NCI-H1048 (cell line): ENCODE data around the gene RPS6KA2.

Experiments
- DNase-seq: peaks from one replicate; lab custom pipeline; 2025; lab: John Stamatoyannopoulos, UW

RPS6KA2 gene

DNA sequence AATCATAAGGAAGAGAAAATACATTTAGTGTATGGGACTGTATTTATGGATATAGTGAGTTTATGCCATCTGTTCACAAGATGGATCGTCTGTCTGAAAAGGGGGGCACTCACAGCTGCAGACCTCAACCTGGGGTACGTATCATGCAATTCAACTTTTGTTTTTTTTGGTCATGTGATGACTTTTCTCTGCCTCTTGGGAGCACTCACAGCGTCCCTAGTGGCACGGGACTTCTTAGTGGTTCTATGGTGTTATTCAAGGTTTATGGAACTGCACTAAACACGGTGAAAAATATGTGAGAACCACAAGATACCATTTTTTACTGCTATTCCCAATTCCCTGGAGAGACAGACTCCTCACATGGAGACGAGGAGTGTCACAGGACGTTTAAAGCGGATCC lies 183.9 kb downstream of the RPS6KA2 start:
- DNase-seq = no peak

DNA sequence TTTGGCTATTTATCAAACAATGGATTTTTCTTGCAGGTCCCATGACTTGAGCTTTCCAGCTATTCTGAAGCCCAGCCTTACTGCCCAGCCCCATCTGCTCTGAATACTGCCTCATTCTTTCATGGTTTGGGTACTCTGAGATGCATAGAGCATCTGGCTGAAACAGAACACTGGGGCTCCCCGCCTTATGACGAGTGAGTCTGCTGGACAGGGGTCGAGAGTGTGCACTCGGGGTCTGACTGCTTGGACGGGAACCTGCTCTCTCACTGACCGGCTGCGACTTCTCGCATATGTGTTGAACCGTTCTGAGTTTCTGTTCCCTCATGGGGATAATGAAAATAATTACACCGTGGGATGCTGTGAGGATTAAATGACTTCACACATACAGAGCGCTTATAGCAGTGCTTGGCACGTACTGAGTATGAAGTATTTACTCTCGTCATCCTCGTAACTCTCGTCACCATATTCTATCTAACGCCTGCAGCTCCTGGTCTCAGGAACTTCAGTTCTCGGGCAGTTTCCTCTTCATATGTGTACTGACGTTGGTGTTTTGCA lies 184.8 kb downstream of the RPS6KA2 start:
- DNase-seq = no peak

DNA sequence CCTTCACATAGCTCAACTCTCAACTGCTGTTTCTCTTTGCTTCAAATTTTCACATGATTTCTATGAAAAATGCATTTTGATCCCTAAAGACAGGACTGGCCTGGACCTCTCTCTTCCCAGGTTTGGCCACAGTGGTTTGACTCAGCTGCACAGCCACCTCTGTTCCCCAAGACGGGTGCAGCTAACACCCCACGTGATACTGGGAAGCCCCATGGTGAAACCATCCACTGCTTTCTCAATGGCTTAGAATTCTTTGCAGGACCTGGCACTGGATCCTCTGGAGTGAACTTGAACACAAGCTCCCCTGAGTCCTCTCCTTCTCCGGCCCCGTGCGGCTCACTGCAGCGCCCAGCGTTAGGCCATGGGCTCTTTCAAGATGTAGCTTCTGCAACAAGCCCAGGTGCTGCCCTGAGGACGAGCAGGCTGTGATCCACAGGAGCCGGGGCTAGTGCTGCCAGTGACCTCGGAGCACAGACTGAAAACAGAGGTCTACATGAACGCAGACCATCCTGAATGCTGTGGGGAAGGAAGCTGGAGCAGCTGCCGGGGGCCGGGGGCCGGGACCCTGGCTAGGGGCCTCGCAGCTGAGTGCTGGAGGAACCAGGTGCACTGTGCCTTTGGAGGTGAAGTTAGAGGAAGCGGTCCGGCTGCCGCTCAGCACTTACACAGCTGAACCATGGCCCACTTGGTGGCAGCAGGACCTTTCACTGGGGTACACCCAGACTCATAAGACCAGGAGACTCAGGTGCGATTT lies 185.5 kb downstream of the RPS6KA2 start:
- no peak for DNase-seq

DNA sequence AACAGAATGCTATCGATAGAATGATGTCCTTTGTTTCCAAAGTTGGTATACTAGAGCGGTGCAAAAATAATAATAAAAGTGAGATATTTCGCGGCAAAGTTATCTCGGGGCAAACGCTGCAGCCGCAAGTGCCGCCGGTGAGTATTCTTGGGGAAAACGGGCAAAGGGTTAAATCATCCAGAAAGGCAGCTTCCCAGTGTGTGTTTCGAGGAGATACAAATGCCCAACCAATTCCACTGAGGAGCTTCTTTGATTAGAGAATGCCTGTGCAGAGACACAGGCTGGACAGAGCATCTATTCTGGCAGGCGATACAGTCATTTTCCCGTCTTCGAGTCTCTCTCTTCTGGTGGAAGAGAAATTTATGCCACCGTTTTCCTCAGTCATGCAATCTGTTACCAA lies 186.3 kb downstream of the RPS6KA2 start:
- DNase-seq = no peak

DNA sequence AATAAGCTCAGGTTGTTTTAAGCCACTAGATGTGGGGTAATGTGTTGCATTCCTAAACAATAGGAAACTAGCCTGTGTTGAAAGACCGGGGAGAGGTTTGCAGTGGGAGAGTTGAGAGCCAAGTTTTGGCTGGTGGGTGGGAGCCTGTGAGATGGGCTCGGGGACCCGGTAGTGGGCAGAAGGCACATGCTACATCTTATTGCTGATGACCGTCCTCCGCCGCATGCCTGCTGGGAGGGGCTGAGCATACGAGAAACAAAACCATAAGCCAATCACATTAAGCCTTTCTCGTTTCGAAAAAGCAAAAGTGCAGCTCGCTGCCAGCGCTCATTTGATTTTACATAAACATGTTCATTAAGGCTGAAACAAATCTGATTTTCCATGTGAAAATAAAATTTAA lies 186.9 kb downstream of the RPS6KA2 start:
- DNase-seq = no peak

DNA sequence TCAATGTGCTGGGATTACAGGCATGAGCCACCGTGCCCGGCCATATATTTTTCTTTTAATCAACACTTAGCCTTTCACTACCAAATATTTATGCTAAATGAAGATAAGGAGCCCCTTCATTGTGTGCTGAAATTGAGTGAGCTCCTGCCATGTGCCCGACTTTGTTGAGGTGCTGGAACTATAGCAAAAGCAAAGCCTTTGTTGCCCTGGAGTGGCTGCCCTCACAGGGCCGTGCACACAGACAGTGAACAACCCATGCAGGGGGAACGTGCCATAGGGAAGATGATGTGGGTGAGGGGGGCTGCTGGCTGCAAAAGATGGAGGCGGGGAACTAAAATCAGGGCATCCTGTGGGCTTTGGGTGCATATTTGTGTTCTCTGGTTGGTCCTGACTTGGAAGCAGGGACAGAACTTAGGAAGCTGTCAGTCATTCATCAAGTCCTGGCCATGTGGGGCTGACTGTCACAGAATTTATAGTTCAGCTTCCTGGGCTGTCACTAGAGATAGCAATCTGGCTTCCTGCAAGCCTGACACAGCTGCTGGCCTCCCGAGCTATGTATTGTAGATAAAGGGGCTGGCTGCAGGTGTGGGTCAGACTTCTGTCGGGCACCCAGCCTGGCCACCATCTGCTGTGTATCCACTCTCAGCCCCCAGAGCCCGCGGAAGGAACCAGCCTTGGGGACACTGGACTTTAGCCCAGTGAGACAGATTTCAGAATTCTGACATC lies 187.5 kb downstream of the RPS6KA2 start:
- DNase-seq = no peak

DNA sequence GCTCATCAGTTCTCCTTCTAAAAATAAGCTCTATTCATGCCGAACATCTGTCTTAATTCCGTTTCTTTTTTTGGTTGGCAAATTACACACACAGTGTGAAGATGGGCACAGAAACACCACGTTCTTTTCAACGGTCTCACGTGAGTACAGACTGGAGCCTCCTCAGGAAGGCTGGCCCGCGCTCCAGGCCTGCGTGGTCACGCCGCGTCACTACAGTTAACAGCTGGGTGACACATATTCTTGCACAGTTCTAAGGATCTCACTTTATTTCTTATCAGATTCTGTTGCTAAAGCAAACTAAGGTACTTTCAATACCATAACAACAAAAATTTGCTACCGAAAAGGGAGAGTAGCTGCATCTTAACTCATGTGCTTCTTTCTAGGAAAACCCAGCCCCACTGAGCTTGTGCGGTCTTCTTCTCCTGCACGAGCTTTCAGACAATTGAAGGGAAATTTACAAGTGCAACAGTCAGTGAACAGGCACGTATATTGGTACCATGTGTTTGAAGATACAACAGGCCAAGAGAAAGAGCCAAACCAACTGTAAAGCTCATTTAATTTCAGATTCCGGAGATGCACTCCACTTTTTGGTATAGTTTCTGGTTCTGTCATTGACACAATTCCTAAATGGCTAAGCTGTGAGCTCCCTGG lies 188.7 kb downstream of the RPS6KA2 start:
- DNase-seq = no peak

DNA sequence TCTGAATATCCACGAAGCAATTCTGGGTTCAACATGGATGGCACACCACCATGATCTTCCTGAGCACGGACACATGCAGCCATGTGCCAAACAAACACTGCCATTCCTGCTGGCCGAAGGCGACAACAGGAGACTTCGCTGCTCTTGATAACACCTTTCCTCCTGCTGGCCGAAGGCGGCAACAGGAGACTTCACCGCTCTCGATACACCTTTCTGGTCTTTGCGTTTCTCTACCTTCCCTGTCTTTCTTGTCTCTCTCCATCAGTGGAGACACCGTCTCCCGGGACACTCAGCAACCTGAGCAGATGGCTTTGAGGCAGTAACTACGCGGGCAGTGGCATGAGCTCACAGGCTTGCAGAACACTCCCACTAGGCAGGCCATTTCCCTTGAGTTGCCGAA lies 189.4 kb downstream of the RPS6KA2 start:
- DNase-seq = no peak

DNA sequence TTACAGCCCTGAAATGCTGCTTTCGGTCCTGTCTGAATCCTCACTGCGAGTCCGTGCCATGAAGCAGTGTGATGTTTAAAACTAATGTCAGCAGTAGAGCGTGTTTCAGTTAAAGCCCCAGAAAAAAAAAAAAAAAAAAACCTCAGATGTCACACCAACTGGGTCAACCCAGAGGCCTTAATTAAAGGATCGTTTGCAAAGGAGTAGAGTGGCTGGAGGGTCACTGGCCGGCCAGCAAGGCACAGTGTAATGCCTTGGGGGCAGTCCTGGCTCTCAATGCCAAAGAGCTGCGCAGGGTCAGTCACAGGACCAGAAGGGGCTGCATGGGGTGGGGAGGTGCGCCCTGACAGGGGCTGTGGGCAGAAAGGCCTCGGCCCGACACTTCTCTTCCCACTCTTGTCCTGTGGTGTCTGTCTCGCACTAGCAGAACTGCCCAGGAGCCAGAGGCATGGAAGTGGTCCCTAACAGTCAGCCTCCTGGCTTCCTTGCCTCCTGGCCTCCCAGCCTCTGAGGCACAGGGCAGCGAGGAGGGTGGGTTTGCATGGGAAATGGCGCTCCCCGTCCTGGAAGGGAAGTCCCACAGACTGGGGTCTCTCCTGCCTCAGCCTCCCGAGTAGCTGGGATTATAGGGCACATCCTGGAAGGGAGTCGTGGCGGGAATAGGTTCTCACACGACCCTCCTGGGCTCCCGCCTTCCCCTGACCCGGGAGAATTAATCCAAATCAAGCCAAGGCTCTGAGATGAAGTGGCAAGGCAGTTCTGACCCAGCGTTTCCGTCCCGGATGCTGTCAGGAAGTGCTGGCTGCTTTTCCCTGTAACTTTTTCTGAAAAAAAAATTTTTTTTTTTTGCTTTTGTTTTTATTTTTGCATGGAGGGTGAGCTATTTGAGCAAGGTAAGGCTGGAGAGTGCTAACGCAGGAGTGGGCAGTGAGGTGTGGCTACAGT lies 190.6 kb downstream of the RPS6KA2 start:
- no peak for DNase-seq

DNA sequence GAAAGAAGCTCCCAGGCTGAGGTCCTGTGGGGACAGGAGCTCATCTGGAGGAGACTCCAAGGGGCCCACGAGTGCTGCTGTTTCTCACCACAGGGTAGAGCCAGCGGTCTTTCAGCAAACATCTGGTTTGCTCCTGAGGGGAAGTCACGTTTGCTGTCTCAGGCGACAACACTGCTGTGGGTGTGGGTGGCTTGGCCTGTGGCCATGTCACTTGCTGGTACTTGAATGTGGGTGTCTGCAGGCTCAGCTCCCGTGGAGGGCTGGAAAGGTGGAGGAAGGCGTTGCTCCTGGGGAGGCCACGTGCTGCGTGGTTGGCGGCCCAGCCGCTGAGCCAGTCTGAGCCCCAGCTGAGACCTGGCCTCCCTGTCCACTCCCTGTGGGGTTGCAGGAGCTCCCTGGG lies 191.5 kb downstream of the RPS6KA2 start:
- DNase-seq = no peak

DNA sequence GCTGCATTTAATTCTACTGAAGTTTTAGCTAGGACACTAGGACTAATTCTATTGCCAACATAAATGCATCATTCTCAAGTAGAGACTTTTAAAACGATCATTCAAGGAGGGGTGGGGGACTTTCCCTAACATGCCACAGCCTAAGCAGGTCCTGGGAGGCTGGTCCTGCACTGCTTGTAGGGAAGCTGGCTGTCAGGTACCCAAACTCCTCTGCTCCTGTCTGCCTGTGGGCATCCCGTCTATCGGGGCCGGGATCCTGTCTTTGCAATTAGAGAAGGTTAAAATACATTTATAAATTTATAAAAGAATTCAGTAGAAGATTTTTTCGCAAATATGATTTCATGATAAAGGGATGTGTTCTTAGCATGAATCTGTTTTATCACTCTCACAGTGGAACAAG lies 192.7 kb downstream of the RPS6KA2 start:
- DNase-seq = no peak

DNA sequence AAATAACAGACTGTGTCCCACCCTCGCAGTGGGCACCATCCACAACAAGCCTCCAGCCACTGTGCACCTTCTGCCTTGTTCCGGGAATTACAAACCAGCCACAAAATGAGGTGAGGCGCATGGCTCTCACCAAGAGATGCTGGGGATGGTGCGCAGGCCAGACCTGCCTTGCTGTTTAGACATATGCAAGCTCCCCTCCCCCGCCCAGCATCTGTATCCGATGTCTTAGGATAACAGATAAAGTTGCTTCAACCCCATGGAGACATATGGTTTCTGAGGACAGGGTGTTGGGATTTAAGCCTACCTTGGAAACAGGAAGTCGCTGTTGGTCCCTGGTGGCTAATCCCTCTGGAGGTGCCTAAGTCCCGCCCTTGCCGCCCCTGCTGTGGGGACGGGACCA lies 194.0 kb downstream of the RPS6KA2 start:
- no peak for DNase-seq

DNA sequence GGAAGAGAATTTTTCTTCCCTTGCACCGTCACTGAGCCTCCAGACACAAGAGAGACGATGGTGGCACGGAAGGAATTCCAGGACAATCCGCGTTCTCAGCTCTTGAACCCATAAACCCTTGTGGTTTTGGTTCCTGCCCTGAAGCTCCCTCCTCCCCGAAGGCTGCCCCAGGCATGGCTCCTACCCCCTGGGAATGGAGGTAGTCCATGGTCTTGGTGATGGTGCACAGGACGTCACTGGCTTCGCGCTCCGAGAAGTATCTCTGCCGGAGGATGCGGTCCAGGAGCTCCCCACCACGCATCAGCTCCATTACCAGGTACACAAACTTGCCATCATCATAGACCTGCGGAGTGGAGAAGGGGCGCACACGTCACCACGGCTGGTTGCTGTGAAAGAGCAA lies 196.8 kb downstream of the RPS6KA2 start:
- no peak for DNase-seq

DNA sequence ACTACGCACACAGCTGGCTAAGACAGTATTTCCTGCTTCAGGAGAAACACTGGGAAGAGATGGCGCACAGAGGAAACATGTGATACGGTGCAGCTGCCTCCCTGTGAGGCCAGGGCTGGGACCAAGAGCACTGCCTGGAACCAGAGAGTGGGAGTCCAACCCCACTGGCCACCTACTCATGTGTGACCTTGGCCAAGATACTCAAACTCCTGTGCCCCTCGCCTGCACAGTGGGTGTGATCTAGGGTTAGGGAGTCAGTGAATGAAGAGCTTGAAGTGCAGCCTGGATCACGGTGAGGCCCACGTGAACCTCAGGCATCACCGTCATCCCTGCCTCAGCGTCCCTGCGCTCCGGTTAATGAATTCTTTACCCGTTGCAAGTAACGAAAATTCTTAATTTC lies 202.6 kb downstream of the RPS6KA2 start:
- DNase-seq = no peak

DNA sequence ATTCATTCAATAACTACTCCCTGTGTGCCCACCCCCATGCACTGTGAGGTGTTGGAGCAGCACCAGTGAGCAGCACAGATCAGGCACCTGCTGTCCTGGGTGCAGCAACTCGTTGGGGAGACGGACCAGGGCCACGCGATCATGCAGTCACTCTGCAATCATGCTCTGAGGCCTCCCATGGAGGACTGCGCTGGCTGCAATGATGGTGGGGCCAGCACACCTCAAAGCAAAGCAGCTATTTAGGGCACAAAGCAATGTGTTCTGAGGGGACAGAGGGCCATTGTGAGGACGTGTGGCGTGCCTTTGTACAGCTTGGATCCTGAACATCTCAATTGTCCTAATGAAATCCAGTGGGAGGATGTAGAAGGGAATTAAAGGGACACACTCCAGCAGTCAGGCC lies 203.3 kb downstream of the RPS6KA2 start:
- DNase-seq = no peak

DNA sequence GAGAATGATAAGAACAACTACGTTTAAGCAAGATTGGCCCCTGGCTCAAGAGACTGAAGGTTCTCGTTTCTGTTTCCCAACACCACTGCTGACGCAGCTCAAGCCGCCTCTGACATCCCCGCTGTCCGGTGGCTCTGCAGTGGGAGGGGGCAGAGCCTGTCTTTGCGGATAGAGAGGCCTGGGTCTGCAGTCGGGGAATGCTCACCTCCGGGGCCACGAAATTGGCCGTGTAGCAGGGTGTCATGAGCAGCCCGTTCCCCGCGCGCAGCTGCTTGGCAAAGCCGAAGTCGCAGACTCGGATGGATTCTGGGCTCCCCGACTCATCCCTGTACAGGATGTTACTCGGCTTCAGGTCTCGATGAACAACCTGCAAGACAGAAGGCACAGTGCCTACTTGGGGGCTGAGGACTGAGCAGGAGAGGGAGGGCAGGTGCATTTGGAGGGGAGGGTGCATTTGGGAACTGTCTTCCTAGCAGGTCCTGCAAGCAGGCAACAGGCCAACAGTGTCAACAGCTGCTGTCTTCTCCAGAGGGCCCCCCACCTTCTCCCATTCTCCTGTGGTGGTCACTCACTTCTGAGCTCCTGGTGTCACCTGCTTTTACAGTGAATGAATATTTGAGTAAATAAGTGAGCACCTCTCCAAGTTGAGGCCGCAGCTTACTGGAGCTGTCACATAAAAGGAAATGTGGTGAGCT lies 203.9 kb downstream of the RPS6KA2 start:
- no peak for DNase-seq

DNA sequence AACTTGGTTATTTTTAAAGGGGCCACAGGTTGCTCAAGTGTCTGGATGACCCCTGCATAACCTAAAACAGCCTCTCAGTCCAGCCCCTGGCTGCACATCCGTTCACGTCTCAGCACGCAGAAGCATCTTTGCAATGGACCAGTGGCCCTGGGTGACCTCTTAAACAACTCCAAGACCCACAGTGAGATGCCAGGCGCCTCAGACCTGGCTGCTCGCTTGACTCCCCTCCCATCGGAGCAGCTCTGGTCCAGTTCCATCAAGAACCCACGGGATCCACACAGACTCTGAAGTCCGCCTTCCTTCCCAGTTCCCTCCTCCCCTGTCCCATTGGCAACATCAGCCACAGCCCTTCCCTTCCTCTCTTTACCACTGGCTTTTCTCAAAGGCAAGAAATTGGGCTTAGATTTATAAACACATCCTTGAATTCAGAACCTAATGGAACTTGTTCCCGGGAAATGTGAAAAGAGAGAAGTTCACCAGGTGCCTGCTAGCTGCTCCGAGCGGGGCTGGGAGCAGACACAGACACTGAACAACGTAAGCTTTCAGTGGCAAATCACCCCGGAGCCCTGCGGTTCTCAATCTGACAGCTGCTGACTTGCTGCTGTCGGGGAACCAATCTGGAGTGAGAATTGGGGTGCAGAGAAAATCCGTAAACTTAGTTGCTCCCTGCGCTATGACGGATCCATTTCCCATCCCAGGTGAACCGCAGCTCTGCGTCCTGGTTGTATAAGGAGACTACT lies 204.7 kb downstream of the RPS6KA2 start:
- DNase-seq = no peak

DNA sequence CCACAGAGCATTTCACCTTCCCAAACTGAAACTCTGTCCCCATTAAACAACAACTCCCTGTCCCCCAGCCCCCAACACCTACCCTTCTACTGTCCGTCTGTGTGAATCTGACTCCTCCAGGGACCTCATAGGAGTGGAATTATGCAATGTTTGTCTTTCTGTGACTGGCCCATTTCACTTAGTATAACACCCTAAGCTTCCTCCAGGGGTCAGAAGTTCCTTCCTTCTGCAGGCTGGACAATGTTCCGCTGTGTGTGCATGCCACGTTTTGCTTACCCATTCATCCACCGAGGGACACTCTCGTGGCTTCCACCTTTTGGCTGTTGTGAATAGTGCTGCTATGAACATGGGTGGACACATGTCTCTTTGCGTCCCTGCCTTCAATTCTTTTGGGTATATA lies 206.7 kb downstream of the RPS6KA2 start:
- DNase-seq = no peak

DNA sequence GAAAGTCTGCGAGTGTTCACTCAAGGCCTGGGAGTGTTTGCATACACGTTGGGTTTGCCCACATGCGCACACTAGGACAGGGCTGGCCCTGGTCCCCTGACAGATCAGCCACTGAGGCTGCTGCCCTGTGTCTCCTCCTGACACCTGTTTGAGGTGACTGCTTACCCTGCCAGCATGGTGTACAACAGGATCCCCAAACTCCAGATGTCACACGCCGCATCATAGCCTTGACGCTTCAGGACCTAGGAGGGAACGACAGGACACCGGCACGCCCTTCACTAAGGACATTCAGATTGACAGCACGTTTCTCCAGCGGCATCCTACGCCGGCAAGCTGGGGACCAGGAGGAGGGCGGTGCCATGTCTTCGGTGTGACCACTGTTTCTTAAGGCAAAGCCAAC lies 207.3 kb downstream of the RPS6KA2 start:
- no peak for DNase-seq

DNA sequence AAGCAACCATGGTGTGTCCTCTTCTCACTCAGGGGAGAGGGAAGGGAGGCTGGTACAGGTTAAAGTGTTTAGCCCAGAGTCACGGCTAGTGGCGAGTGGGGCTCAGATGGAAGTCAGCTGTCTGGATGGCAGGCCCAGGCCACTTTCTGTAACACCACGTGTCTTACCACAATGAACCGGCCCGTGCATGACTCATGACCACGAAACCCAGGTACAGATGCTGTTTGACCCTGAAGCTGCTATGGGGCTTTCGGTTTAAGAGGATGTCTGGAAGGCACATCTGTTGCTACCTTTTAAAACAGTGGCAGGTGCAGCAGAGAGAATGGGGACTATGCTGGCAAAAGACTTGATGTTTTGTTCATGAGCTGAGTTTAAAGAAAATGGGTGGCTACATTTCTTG lies 207.8 kb downstream of the RPS6KA2 start:
- no peak for DNase-seq
